ENCODE data around the gene PHACTR4.
"Not testable (repeated sequence)": the region's sequence is repeated elsewhere in the genome, so short reads cannot be mapped to it uniquely, and the experiment has no call there.

The PHACTR4 gene

DNA sequence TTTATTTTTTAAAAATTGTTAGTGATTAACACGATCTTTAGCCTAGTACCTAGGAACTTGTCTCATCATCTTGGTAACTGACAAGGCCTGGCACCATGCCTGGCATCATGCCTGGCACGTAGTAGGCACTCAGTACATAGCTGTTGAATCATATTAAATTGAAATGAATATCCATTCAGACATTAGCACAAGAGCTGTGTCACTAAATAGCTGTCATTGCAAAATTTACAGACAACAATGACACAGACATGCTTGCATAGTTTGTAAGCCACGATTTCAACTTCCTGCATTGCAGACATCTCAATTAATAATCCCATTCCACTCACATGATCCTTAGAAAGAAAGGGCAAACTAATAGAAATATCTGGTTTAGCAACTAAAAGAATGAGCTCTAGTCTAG, 15.4 kb upstream of the PHACTR4 start:
- DNase-seq (ENCODE audit: low read depth): peak; percentile 63
- no peak overlapping the region for H3K4me3 ChIP-seq (ENCODE audit: control insufficient read depth, low read depth, low read length)
- TF ChIP-seq CTCF (conservative IDR thresholded peaks at IDR 0.05; ENCODE audit: control insufficient read depth, insufficient read depth, low read depth, low read length): no peak

GRCh38 chr1:28358716-28359115, 10.8 kb upstream of the PHACTR4 start:
- TF ChIP-seq CTCF (conservative IDR thresholded peaks at IDR 0.05; ENCODE audit: control insufficient read depth, insufficient read depth, low read depth, low read length): no peak
- no peak overlapping the region for H3K4me3 ChIP-seq (ENCODE audit: control insufficient read depth, low read depth, low read length)
- DNase-seq (ENCODE audit: low read depth): no peak

GRCh38 chr1:28359592-28360239, 9.8 kb upstream of the PHACTR4 start:
- no peak overlapping the region for H3K4me3 ChIP-seq (ENCODE audit: control insufficient read depth, low read depth, low read length)
- TF ChIP-seq CTCF (conservative IDR thresholded peaks at IDR 0.05; ENCODE audit: control insufficient read depth, insufficient read depth, low read depth, low read length): peak; percentile 62
- peak; percentile 66 for DNase-seq (ENCODE audit: low read depth)

- no peak overlapping the region for H3K4me3 ChIP-seq (ENCODE audit: control insufficient read depth, low read depth, low read length)
- no peak for TF ChIP-seq CTCF (conservative IDR thresholded peaks at IDR 0.05; ENCODE audit: control insufficient read depth, insufficient read depth, low read depth, low read length)
- DNase-seq (ENCODE audit: low read depth): no peak
Observed at GRCh38 chr1:28364888-28365287, 4.7 kb upstream of the PHACTR4 start.

GRCh38 chr1:28365864-28366263, 3.7 kb upstream of the PHACTR4 start:
- TF ChIP-seq CTCF (conservative IDR thresholded peaks at IDR 0.05; ENCODE audit: control insufficient read depth, insufficient read depth, low read depth, low read length): no peak
- DNase-seq (ENCODE audit: low read depth): no peak
- H3K4me3 ChIP-seq (ENCODE audit: control insufficient read depth, low read depth, low read length): no peak overlapping the region

GRCh38 chr1:28368608-28369007, 932 bp upstream of the PHACTR4 start:
- not testable (repeated sequence) for DNase-seq (ENCODE audit: low read depth); H3K4me3 ChIP-seq (ENCODE audit: control insufficient read depth, low read depth, low read length)

DNA sequence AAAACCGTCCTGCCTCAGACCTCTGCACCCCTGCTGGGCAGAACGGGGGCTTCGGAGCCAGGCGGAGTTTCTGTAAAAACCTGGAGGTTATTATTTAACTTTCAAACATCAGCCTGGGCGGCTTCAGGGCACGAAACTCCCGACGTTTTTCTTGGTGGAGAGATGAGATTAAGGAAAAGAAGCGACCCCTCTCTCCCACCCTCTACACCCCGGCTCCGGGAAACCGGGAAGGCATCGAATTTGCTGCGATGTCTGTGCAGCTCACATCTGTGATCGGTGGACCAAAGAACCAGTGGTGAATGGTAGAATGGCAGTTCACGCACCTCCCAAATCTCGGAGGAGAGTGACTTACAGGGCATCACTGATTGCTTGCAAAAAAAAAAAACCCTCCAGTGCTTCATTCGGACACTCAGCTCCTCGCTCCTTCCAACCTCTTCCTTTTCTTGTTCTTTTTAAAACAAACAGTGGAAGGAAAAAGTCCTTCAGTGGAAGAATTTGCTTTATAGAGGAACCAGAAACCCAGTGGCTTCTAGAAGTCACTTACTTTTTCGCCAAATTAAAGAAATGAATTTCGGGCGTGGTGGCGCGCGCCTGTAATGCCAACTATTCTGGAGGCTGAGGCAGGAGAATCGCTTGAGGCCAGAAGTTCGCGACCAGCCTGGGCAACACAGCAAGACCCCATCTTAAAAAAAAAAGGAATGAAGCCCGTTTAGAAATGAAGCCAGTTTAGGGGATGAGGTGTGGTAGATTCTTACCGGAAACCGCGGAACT, 884 bp downstream of the PHACTR4 start:
- peak; percentile 60 for DNase-seq (ENCODE audit: low read depth)
- peak overlapping the region; percentile 87 for H3K4me3 ChIP-seq (ENCODE audit: control insufficient read depth, low read depth, low read length)
- no peak for TF ChIP-seq CTCF (conservative IDR thresholded peaks at IDR 0.05; ENCODE audit: control insufficient read depth, insufficient read depth, low read depth, low read length)
